Activated CD4-positive, alpha-beta memory T cell treated with anti-CD3 and anti-CD28 coated beads, Interleukin-2, amount 10 ng/mL, durations not matched to agents 7 days and 5 days (primary cell): ENCODE measurements around the gene RASGEF1C. TPM values are rescaled to one million over a fixed set of nuclear protein-coding genes. Genes with fewer than 3 reads are reported as not detected.

Experiments used
- CTCF ChIA-PET: fragments of 350-600 bp; sonication (Branson Sonifier 250); formaldehyde crosslinking; loops from one replicate; lab custom pipeline; 2021; ENCODE audit warnings: antibody characterized with exemption, inconsistent platforms; lab: Charles Lee
- POLR2A ChIA-PET: fragments of 350-600 bp; sonication (Branson Sonifier 250); formaldehyde crosslinking; loops from one replicate; lab custom pipeline; 2021; ENCODE audit warnings: antibody characterized with exemption; lab: Charles Lee
- DNase-seq: peaks from one replicate; pipeline ENCODE4 v3.0.0-alpha.2; 2020
- H3K27ac Mint-ChIP-seq: one replicate; pipeline ENCODE4 v1.8.0; 2021; ENCODE audit warnings: mild to moderate bottlenecking, mixed read lengths
- H3K27me3 Mint-ChIP-seq: one replicate; pipeline ENCODE4 v1.8.0; 2021; ENCODE audit warnings: mixed read lengths
- H3K36me3 Mint-ChIP-seq: one replicate; pipeline ENCODE4 v1.8.0; 2021; ENCODE audit warnings: low read depth, mixed read lengths
- H3K4me1 Mint-ChIP-seq: one replicate; pipeline ENCODE4 v1.8.0; 2021; ENCODE audit warnings: mixed read lengths
- H3K4me3 Mint-ChIP-seq: one replicate; pipeline ENCODE4 v1.8.0; 2021; ENCODE audit warnings: mild to moderate bottlenecking, mixed read lengths
- H3K9me3 Mint-ChIP-seq: one replicate; pipeline ENCODE4 v1.8.0; 2021; ENCODE audit warnings: mixed read lengths
- total RNA-seq, 2 experiments: library from RNA; stranded (reverse); gene quantifications; one replicate each; pipeline ENCODE4 v1.2.3, GENCODE V29; 2021

RASGEF1C gene
- total RNA-seq, 2 experiments from 2014 or later = not detected

- DNase-seq = no peak
- Mint-ChIP-seq H3K27me3 (peaks cover 3% of the 10 kb centered on the region), H3K9me3 (no peaks in the 10 kb centered on the region), H3K4me3 (no peak overlapping the region), H3K4me1 (no peaks in the 10 kb centered on the region), H3K36me3 (no peaks in the 10 kb centered on the region), H3K27ac (no peak overlapping the region)
- POLR2A ChIA-PET = no interaction called here
- CTCF ChIA-PET = no interaction called here
Observed at GRCh38 chr5:180119031-180119902, 89.7 kb downstream of the RASGEF1C start.

- no peaks in the 10 kb centered on the region for H3K36me3 Mint-ChIP-seq
- CTCF ChIA-PET = no interaction called here
- no peaks in the 10 kb centered on the region for H3K4me1 Mint-ChIP-seq
- H3K4me3 Mint-ChIP-seq = no peak overlapping the region
- H3K27ac Mint-ChIP-seq = no peak overlapping the region
- H3K27me3 Mint-ChIP-seq = peaks cover 3% of the 10 kb centered on the region
- POLR2A ChIA-PET = no interaction called here
- no peak for DNase-seq
- no peaks in the 10 kb centered on the region for H3K9me3 Mint-ChIP-seq
Observed at GRCh38 chr5:180118391-180118791, 90.6 kb downstream of the RASGEF1C start.

GRCh38 chr5:180117000-180117725 is 91.8 kb downstream of the RASGEF1C start:
- no peaks in the 10 kb centered on the region for H3K4me1 Mint-ChIP-seq
- H3K4me3 Mint-ChIP-seq = no peak overlapping the region
- POLR2A ChIA-PET = no interaction called here
- CTCF ChIA-PET = no interaction called here
- no peak for DNase-seq
- no peaks in the 10 kb centered on the region for H3K9me3 Mint-ChIP-seq
- H3K27ac Mint-ChIP-seq = no peak overlapping the region
- H3K27me3 Mint-ChIP-seq = no peaks in the 10 kb centered on the region
- H3K36me3 Mint-ChIP-seq = no peaks in the 10 kb centered on the region

GRCh38 chr5:180116077-180116999 is 92.7 kb downstream of the RASGEF1C start:
- DNase-seq = no peak
- POLR2A ChIA-PET = no interaction called here
- Mint-ChIP-seq H3K9me3 (no peaks in the 10 kb centered on the region), H3K4me1 (no peaks in the 10 kb centered on the region), H3K4me3 (no peak overlapping the region), H3K27ac (no peak overlapping the region), H3K36me3 (no peaks in the 10 kb centered on the region), H3K27me3 (no peaks in the 10 kb centered on the region)
- CTCF ChIA-PET = no interaction called here

GRCh38 chr5:180115326-180116076 is 93.5 kb downstream of the RASGEF1C start:
- CTCF ChIA-PET = no interaction called here

GRCh38 chr5:180114304-180115003 is 94.6 kb downstream of the RASGEF1C start:
- DNase-seq = no peak
- Mint-ChIP-seq H3K9me3 (no peaks in the 10 kb centered on the region), H3K36me3 (no peaks in the 10 kb centered on the region), H3K27ac (no peak overlapping the region), H3K4me3 (no peak overlapping the region), H3K27me3 (no peaks in the 10 kb centered on the region), H3K4me1 (no peaks in the 10 kb centered on the region)
- ChIA-PET CTCF (no interaction called here), POLR2A (no interaction called here)

More at GRCh38 chr5:180115326-180116076, 93.5 kb downstream of the RASGEF1C start:
- DNase-seq = no peak
- no peak overlapping the region for H3K27ac Mint-ChIP-seq
- no peak overlapping the region for H3K4me3 Mint-ChIP-seq
- H3K36me3 Mint-ChIP-seq = no peaks in the 10 kb centered on the region
- POLR2A ChIA-PET = no interaction called here
- H3K27me3 Mint-ChIP-seq = no peaks in the 10 kb centered on the region
- no peaks in the 10 kb centered on the region for H3K9me3 Mint-ChIP-seq
- H3K4me1 Mint-ChIP-seq = no peaks in the 10 kb centered on the region

GRCh38 chr5:180113660-180114303 is 95.2 kb downstream of the RASGEF1C start:
- CTCF ChIA-PET = no interaction called here
- DNase-seq = no peak
- Mint-ChIP-seq H3K9me3 (no peaks in the 10 kb centered on the region), H3K4me1 (no peaks in the 10 kb centered on the region), H3K36me3 (no peaks in the 10 kb centered on the region), H3K27me3 (no peaks in the 10 kb centered on the region), H3K27ac (no peak overlapping the region), H3K4me3 (no peak overlapping the region)
- POLR2A ChIA-PET = no interaction called here

- no peak for DNase-seq
- Mint-ChIP-seq H3K27me3 (no peaks in the 10 kb centered on the region), H3K4me1 (no peaks in the 10 kb centered on the region), H3K4me3 (no peak overlapping the region), H3K27ac (no peak overlapping the region), H3K36me3 (no peaks in the 10 kb centered on the region), H3K9me3 (peaks cover 4% of the 10 kb centered on the region)
- POLR2A ChIA-PET = no interaction called here
- CTCF ChIA-PET = no interaction called here
Observed at GRCh38 chr5:180112181-180112861, 96.7 kb downstream of the RASGEF1C start.

GRCh38 chr5:180111273-180112002 is 97.6 kb downstream of the RASGEF1C start:
- ChIA-PET POLR2A (no interaction called here), CTCF (no interaction called here)
- DNase-seq = no peak
- Mint-ChIP-seq H3K4me1 (no peaks in the 10 kb centered on the region), H3K36me3 (no peaks in the 10 kb centered on the region), H3K4me3 (no peak overlapping the region), H3K27ac (no peak overlapping the region), H3K9me3 (peaks cover 10% of the 10 kb centered on the region), H3K27me3 (no peaks in the 10 kb centered on the region)

- CTCF ChIA-PET = no interaction called here
- DNase-seq = no peak
Observed at GRCh38 chr5:180109920-180110319, 99.1 kb downstream of the RASGEF1C start.

GRCh38 chr5:180107005-180107404 is 102.0 kb downstream of the RASGEF1C start:
- Mint-ChIP-seq H3K27me3 (peaks cover 5% of the 10 kb centered on the region), H3K9me3 (peaks cover 14% of the 10 kb centered on the region), H3K36me3 (no peaks in the 10 kb centered on the region), H3K4me1 (no peaks in the 10 kb centered on the region), H3K27ac (no peak overlapping the region), H3K4me3 (no peak overlapping the region)
- ChIA-PET CTCF (no interaction called here), POLR2A (no interaction called here)
- no peak for DNase-seq

More at GRCh38 chr5:180109920-180110319, 99.1 kb downstream of the RASGEF1C start:
- Mint-ChIP-seq H3K27ac (no peak overlapping the region), H3K4me1 (no peaks in the 10 kb centered on the region), H3K27me3 (no peaks in the 10 kb centered on the region), H3K9me3 (peaks cover 14% of the 10 kb centered on the region), H3K36me3 (no peaks in the 10 kb centered on the region), H3K4me3 (no peak overlapping the region)
- POLR2A ChIA-PET = no interaction called here
